22Rv1 (cell line): ENCODE measurements around the gene FOLR1.

Source experiments
- ZFX ChIP-seq: fragments of 450-650 bp; IDR thresholded peaks from 2 replicates; pipeline ENCODE4 v1.6.1; 2017; ENCODE audit warnings: antibody characterized with exemption, borderline replicate concordance
- TF ChIP-seq, protein P1 (sequence below): fragments of 450-650 bp; IDR thresholded peaks from 2 replicates; pipeline ENCODE4 v1.5.1; 2017; ENCODE audit warnings: mild to moderate bottlenecking

DNA sequence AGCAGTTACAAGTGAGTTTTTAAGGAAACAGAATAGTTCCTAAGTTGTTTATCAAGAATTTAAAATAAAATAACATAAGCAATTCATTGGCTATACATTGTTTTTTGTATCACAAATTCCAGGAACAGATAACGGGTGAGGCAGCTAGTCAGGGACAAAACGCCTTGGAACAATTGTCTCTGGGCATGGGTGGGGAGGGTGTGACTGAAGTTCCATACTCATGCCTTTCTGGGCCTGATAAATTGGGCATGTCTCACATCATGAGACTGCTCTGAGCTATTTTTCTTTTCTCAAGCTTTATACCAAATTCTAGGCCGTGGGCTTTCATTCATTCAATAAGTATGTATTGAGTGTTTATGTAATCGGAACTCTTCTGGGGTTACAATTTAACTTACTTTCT lies 34.8 kb upstream of the FOLR1 start:
- TF ChIP-seq, protein P1, sequence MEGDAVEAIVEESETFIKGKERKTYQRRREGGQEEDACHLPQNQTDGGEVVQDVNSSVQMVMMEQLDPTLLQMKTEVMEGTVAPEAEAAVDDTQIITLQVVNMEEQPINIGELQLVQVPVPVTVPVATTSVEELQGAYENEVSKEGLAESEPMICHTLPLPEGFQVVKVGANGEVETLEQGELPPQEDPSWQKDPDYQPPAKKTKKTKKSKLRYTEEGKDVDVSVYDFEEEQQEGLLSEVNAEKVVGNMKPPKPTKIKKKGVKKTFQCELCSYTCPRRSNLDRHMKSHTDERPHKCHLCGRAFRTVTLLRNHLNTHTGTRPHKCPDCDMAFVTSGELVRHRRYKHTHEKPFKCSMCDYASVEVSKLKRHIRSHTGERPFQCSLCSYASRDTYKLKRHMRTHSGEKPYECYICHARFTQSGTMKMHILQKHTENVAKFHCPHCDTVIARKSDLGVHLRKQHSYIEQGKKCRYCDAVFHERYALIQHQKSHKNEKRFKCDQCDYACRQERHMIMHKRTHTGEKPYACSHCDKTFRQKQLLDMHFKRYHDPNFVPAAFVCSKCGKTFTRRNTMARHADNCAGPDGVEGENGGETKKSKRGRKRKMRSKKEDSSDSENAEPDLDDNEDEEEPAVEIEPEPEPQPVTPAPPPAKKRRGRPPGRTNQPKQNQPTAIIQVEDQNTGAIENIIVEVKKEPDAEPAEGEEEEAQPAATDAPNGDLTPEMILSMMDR: no peak
- no peak for TF ChIP-seq ZFX
